LHCN-M2 (cell line): ENCODE results near the gene PHKG1. TPM values are rescaled to one million over a fixed set of nuclear protein-coding genes. Genes with fewer than 3 reads are reported as not detected.
"Not testable (repeated sequence)": the region's sequence is repeated elsewhere in the genome, so short reads cannot be mapped to it uniquely, and the experiment has no call there.

Experiments
- DNase-seq: peaks from one replicate; pipeline ENCODE4 v3.0.0-alpha.2; 2012; ENCODE audit warnings: low read depth
- total RNA-seq: library from RNA; depleted of rRNA; stranded (reverse); fragments of >200 nt; gene quantifications from 2 replicates; pipeline ENCODE4 v1.2.3, GENCODE V29; 2014; rRNA removed

Gene PHKG1
- total RNA-seq, 1 experiment from 2014 or later, result 0.46 TPM

DNA sequence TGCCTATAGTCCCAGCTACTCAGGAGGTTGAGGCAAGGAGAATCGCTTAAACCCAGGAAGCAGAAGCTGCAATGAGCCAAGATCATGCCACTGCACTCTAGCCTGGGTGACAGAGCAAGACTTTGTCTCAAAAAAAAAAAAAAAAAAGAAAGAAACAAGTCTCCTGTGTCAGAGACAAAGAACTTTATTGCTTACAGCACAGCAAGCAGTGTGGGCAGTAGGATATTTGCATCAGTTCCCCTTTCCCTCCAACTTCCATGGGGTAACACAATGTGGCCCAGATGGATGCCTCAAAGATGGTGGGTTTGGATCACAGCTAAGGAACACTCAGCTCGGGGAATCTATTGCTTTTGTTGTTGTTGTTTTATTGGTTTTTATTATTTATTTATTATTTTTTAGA lies 47.0 kb downstream of the PHKG1 start:
- not testable (repeated sequence) for DNase-seq

DNA sequence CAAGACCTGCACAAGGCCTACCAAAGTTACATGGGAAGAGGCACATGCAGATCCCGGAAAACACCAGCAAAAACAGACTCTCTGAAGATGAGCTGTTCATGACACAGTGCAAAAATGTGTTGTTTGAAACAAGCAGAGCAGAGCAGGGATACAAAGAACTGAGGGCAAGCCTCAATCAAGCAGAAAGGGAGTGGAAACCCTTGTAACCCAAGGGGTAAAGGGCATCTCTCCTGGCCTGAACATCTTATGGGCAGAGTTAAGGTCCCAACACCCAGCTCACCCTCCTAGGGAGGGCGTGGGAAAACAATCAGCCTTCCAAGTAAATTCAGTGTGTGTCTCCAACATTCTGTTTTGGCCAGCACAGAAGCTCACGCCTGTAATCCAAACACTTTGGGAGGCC lies 52.0 kb downstream of the PHKG1 start:
- DNase-seq, result no peak

DNA sequence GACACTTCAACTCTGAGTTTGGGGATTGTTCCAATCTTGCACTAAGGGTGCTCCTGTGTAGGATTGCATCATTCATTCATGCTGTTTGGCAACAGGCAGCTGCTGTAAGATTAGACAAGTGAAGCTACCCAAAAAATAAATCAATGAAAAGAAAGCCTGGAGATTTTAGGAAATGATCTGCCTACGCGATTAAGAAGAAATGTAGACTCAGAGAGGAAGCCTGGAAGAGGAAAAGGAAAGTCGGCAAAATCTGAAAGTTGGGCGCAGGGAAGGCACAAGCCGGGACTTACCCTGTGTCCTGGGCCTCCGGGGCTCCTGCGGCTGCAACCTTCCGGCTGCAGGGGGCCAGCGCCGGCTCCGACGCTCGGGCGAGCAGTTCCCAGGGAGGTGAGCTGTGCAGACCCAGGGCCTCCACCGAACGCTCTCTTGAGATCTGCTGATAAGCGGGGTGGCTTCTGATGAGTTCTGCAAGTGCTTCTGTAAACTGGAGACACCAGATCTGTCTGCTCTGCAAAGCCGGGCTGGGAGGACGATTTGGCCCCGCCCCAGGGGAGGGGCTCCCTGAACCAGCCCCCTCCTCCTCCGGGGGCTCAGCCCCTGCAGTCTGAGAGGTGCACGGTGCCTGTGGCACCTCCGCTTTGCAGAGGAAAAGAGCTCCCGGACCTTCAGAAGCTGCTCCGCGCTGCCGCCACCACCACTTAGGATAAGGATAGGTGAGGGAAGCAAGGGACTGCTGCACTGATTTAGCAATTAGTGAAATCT lies 58.9 kb downstream of the PHKG1 start:
- DNase-seq, result peak; percentile 62

DNA sequence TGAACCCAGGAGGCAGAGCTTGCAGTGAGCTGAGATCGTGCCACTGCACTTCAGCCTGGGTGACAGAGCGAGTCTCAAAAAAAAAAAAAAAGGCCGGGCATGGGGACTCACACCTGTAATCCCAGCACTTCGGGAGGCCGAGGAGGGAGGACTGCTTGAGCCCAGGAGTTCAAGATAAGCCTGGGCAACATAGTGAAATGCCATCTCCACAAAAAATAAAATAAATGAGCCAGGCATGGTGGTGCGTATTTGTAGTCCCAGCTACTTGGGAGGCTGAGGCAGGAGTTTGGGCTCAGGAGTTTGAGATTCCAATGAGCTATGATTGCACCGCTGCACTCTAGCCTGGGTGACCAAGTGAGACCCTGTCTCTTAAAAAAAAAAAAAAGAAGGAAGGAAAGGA lies 60.2 kb downstream of the PHKG1 start:
- not testable (repeated sequence) for DNase-seq

DNA sequence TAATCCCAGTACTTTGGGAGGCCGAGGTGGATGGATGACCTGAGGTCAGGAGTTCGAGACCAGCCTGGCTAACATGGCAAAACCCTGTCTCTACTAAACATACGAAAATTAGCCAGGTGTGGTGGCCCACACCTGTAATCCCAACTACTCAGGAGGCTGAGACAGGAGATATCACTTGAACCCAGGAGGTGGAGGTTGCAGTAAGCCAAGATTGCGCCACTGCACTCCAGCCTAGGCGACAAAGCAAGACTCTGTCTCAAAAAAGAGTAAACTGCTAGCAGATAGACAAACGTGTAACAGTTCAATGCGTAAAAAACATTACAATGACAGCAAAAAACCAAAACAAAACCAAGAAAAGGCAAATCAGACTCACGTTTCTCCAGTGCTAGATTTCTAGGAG lies 61.2 kb downstream of the PHKG1 start:
- DNase-seq, result not testable (repeated sequence)

DNA sequence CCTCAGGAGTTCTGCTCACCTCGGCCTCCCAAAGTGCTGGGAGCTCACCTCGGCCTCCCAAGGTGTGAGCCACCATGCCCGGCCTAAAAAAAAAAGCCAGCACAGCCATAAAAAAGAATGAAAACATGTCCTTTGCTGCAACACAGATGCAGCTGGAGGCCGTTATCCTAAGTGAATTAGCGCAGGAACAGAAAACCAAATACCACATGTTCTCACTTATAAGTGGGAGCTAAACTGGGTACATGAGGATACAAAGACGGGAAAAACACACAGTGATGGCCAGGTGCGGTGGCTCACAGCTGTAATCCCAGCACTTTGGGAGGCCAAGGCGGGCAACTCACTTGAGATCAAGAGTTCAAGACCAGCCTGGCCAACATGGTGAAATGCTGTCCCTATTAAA lies 62.4 kb downstream of the PHKG1 start:
- no peak for DNase-seq

Other genes starting within 250 kb of the PHKG1 start
- gene SEPTIN14, start 230.2 kb downstream of the PHKG1 start, total RNA-seq, result not detected in 2 replicates
- gene ZNF713, start 205.5 kb downstream of the PHKG1 start, total RNA-seq, result 1.7 and 2.1 TPM in 2 replicates
- gene MRPS17, start 141.1 kb downstream of the PHKG1 start, total RNA-seq, result 18.4 and 19.3 TPM in 2 replicates
- gene NIPSNAP2, start 128.4 kb downstream of the PHKG1 start, total RNA-seq, result 60.9 and 75.7 TPM in 2 replicates
- 81.0 and 103 TPM in 2 replicates for gene PSPH, start 41.5 kb downstream of the PHKG1 start, total RNA-seq
- gene CCT6A, start 41.2 kb downstream of the PHKG1 start, total RNA-seq, result 318 and 320 TPM in 2 replicates
- 252 and 253 TPM in 2 replicates for gene SUMF2, start 28.7 kb downstream of the PHKG1 start, total RNA-seq
- gene CHCHD2, start 13.5 kb upstream of the PHKG1 start, total RNA-seq, result 641 and 683 TPM in 2 replicates
- gene NUPR2, start 23.5 kb upstream of the PHKG1 start, total RNA-seq, result not detected in 2 replicates